Measurements from ENCODE around the gene SORCS2. TPM values are rescaled to one million over a fixed set of nuclear protein-coding genes. Genes with fewer than 3 reads are reported as not detected.

Gene SORCS2
- total RNA-seq, 2 donors from 2014 or later = 0.21 to 0.92 TPM

GRCh38 chr4:7466215-7466614, 273.9 kb downstream of the SORCS2 start:
- ATAC-seq = no peak
- DNase-seq = no peak

GRCh38 chr4:7466904-7467303, 274.6 kb downstream of the SORCS2 start:
- intact Hi-C loops (cut with DNase I, micrococcal nuclease) = no loop called here
- ATAC-seq (no peak), DNase-seq (no peak)

More at GRCh38 chr4:7466215-7466614, 273.9 kb downstream of the SORCS2 start:
- intact Hi-C loops (cut with DNase I, micrococcal nuclease) = no loop called here

GRCh38 chr4:7467471-7467870, 275.1 kb downstream of the SORCS2 start:
- intact Hi-C loops (cut with DNase I, micrococcal nuclease) = no loop called here
- ATAC-seq (no peak), DNase-seq (no peak)

- no peak for ATAC-seq
- no peak for DNase-seq
- intact Hi-C loops (cut with DNase I, micrococcal nuclease) = no loop called here
Observed at GRCh38 chr4:7469023-7469422, 276.7 kb downstream of the SORCS2 start.

DNA sequence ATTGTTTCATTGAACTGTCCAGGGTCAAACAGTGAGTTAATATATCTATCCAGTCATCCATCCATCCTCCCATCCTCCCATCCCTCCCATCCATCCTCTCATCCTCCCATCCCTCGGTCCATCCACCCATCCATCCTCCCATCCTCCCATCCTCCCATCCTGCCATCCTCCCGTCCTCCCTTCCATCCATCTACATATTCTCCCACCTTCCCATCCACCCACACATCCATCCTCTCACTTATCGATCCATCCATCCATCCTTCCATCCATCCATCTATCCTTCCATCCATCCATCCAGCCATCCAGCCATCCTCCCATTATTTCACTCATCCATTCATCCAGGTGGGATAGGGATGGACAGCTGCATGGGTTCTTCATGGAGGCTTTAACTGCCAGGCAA, 277.8 kb downstream of the SORCS2 start:
- DNase-seq (no peak), ATAC-seq (no peak)
- intact Hi-C loops (cut with DNase I, micrococcal nuclease) = no loop called here

DNA sequence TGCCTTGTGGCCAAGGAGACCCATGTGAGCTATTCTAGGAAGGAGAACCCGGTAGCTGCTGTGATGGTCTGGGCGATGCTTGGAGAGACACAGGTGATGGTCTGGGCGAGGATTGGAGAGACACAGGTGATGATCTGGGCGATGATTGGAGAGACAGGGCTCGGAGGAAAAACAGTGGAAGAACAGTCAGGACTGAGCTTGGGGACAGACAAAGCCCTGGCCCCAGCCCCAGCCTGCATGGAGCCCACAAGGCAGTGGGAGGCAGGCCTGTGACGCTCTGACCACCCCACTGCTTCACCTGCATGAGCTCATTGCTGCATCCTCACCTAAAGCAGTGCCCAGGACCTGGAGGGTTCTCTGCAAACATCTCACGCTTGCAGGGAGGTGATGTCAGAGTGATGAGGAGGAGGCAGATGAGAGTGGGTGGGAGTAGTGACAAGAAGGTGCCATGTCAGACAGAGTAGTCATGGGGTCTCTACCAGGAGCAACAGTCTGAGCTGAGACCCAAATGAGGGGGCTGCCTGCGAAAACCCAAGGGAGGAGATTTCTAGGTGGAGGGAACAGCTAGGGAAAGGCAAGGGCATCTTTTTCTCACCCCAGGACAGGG, 278.3 kb downstream of the SORCS2 start:
- intact Hi-C loops (cut with DNase I, micrococcal nuclease) = no loop called here
- DNase-seq (no peak), ATAC-seq (no peak)

DNA sequence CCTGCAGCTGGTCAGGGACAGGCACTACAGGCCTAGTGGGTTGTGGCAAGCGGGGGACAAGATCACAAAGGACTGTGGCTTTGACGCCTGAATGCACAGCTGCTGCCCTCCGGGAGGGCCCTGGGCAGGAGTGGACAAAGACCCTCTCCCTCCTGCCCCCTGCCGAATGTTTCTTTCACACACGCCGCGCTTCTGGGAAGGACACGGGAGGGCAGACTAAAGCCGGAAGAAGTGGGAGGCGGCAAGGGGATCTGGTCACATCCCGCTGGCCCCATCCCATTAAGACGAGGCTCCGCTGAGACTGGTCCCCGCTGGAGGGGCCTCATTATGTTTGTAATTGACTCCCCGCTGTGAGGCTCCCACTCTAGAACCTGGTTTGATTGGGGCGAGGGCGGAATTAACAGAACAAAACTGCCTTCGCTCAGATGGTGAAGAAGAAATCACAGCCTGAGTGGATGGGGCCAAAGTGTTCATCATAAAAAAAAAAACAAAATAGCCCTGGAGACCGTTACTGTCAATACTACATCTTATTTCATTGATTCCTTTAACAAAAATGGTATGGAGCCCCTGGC, 280.2 kb downstream of the SORCS2 start:
- intact Hi-C loops (cut with DNase I, micrococcal nuclease) = no loop called here
- ATAC-seq = no peak
- DNase-seq = no peak

GRCh38 chr4:7473081-7473480, 280.7 kb downstream of the SORCS2 start:
- DNase-seq (no peak), ATAC-seq (no peak)
- intact Hi-C loops (cut with DNase I, micrococcal nuclease) = no loop called here

GRCh38 chr4:7474320-7474719, 282.0 kb downstream of the SORCS2 start:
- ATAC-seq (no peak), DNase-seq (no peak)
- intact Hi-C loops (cut with DNase I, micrococcal nuclease) = no loop called here

- ATAC-seq = no peak
- intact Hi-C loops (cut with DNase I, micrococcal nuclease) = no loop called here
- DNase-seq = no peak
Observed at GRCh38 chr4:7475207-7475606, 282.9 kb downstream of the SORCS2 start.

- intact Hi-C loops (cut with DNase I, micrococcal nuclease) = no loop called here
- ATAC-seq (no peak), DNase-seq (no peak)
Observed at GRCh38 chr4:7476820-7477219, 284.5 kb downstream of the SORCS2 start.

- ATAC-seq = no peak
- DNase-seq = no peak
- intact Hi-C loops (cut with DNase I, micrococcal nuclease) = no loop called here
Observed at GRCh38 chr4:7477695-7478094, 285.4 kb downstream of the SORCS2 start.

DNA sequence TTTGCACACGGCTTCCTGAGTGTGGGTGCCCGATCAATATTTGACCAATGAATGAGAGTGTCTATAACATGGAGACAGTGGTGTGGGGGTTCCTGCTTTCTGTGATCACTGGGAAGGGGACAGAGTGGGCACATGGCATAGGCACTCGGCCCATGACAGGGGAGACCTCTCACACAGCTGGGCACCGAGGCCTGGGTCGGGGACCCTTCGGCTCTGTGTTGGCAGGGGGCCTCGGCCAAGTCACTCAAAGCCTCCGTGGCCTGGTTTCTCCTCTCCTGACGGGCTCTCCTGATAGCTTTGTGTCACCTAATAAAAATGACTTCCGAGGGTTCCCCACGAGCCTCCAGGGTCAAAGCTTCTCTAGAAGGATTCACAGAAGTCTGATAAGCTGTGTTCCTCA, 286.3 kb downstream of the SORCS2 start:
- intact Hi-C loops (cut with DNase I, micrococcal nuclease) = no loop called here
- ATAC-seq = no peak
- no peak for DNase-seq

- no peak for DNase-seq
- ATAC-seq = no peak
- intact Hi-C loops (cut with DNase I, micrococcal nuclease) = no loop called here
Observed at GRCh38 chr4:7480423-7480822, 288.1 kb downstream of the SORCS2 start.

DNA sequence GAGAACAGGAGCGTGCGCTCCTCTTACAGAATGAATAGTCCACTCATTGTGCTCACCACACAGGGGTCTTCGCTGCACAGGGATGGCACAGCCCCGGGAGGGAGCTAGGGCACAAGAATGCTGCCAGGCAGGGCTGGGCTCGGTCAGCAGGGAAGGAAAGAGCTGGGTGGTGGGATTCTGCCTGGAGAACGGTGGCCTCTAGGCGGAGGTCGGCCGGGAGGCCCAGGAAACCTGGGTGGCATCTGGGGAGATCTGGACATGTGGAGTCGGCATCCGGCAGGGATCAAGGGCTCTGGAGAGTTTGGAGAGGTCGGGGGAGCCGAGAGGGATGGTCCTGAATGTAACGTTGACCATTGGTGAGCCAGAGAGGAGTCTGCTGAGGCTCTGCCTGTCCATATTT, 288.9 kb downstream of the SORCS2 start:
- no peak for DNase-seq
- no peak for ATAC-seq
- intact Hi-C loops (cut with DNase I, micrococcal nuclease) = no loop called here

DNA sequence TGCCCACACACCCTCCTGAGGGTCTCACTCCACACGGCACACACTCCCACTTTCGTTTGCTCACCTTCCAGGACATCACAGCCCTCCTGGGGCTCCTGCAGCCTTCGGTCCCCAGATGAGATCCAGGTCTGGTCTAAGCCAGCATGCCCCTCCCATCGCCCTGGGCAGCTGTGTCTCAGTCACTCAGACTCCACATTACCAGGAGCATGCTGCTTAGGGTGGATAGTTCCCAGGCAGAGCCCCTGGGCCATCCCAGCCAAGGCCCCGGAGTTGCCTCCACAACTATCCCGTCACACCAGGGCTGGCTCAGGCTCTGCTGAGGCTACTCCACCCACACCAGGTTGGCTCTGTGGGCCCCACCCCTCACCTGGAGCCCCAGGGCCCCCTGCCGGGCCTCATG, 292.8 kb downstream of the SORCS2 start:
- no peak for ATAC-seq
- no peak for DNase-seq
- intact Hi-C loops (cut with DNase I, micrococcal nuclease) = no loop called here

- DNase-seq (no peak), ATAC-seq (no peak)
- intact Hi-C loops (cut with DNase I, micrococcal nuclease) = no loop called here
Observed at GRCh38 chr4:7486101-7486500, 293.8 kb downstream of the SORCS2 start.

DNA sequence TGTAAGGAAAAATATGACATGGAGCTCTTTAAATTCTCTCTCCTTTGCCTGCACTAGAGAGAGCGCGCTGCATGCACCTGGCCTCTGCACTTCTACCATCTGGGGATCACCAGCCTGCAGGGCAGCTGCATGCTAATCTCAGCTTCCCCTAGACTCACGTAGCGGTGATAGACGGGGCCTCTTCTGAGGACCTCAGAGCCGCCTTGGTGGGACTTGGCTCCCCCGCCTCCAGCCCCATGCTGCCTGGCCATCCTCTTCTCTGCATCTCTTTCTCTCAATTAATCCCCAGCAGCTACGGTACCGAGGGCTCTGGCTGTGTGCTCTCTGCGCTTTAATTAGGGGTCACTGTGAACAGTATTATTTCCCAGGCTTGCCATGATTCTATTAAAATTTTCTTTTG, 295.2 kb downstream of the SORCS2 start:
- ATAC-seq = no peak
- DNase-seq = no peak
- intact Hi-C loops (cut with DNase I, micrococcal nuclease) = no loop called here

GRCh38 chr4:7487998-7488671, 295.8 kb downstream of the SORCS2 start:
- ATAC-seq = no peak
- DNase-seq = no peak
- intact Hi-C loops (cut with DNase I, micrococcal nuclease) = no loop called here

DNA sequence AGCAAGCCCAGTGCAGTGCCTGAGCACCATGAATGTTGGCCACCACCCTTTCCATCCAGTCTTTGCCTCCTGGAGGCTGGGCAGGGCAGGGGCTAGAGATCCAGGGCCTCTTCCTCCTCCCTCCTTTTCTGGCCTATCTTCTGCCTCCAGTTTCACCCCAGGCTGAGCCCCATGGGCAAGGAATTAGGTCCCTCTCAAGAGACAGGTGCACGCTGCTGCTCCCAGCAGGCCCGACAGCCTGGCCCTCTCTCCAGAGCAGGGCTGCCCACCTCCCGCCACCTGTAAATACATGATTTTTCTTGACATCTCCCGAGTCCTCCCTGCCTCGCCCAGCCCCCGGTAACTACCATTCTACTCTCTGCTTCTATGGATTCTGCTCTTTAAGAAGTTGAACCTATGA, 299.6 kb downstream of the SORCS2 start:
- no peak for DNase-seq
- intact Hi-C loops (cut with DNase I, micrococcal nuclease) = no loop called here
- no peak for ATAC-seq

Measured in left colon (tissue), 2 donors.